NCI-H128 (cell line): ENCODE measurements around the gene ASIC3.

ENCODE experiments used
- DNase-seq: peaks from one replicate; lab custom pipeline; 2025; ENCODE audit not compliant: unreplicated experiment; lab: John Stamatoyannopoulos, UW

ASIC3 gene

DNA sequence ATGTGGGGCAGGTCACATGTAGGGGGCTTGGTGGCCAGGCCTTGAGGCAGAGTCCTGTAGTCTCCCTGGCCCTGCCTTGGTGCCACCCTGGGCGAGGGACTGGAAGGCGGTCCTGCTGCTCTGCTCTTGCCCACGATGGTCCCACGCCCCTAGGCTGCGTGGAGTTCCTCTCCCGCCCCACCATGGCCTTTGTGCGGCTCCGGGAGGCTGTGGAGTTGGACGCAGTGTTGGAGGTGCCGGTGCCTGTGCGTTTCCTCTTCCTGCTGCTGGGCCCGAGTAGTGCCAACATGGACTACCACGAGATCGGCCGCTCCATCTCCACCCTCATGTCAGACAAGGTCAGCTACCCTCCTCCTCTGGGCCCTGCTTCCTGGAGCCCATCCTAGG, 22.2 kb downstream of the ASIC3 start:
- DNase-seq = no peak

DNA sequence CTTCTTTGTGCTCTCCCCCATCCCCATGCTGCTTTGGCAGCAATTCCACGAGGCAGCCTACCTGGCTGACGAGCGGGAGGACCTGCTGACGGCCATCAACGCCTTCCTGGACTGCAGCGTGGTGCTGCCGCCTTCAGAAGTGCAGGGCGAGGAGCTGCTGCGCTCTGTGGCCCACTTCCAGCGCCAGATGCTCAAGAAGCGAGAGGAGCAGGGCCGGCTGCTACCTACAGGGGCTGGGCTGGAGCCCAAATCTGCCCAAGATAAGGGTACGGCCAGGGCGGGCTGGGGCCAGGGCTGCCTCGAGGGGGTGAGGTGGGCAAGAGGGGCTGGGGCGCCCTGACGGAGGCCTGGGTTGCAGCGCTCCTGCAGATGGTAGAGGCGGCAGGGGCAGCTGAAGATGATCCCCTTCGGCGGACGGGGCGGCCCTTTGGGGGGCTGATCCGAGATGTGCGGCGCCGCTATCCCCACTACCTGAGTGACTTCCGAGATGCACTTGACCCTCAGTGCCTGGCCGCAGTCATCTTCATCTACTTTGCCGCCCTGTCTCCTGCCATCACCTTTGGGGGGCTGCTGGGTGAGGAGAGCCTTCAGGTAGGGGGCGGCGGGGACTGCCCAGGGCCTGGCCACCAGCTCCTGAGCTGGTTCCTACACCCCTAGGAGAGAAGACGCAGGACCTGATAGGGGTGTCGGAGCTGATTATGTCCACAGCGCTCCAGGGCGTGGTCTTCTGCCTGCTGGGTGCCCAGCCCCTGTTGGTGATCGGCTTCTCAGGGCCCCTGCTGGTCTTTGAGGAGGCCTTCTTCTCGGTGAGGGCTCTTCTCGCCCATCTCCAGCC, 22.9 kb downstream of the ASIC3 start:
- DNase-seq = no peak

GRCh38 chr7:151073990-151074389, 25.7 kb downstream of the ASIC3 start:
- no peak for DNase-seq

DNA sequence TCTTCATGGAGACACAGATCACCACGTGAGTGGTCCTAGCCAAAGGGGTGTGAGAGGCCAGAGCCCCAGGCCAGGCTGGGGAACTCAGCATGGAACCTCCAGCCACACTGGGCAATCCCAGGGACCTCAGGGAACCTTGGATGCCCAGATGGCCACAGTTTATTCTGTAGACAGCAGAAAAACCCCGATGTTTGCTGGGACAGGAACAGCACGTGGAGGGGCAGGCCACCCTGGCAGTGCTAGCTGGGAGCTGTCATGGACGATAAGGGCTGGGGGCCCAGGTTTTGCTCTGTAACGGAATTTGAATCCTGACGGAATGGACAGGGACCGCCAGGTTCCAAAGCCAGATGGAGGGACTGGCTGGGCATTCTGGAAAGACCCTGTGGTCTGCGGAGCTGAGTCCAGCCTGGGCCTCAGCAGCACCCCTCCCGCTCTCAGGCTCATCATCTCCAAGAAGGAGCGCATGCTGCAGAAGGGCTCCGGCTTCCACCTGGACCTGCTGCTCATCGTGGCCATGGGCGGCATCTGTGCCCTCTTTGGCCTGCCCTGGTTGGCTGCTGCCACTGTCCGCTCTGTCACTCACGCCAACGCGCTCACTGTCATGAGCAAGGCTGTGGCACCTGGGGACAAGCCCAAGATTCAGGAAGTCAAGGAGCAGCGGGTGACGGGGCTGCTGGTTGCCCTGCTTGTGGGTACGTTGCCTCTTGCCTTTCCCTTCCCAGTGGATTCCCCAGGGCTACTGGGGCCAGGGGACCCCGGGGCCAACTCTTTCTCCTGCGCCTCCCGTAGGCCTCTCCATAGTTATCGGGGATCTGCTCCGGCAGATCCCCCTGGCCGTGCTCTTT, 26.7 kb downstream of the ASIC3 start:
- no peak for DNase-seq

DNA sequence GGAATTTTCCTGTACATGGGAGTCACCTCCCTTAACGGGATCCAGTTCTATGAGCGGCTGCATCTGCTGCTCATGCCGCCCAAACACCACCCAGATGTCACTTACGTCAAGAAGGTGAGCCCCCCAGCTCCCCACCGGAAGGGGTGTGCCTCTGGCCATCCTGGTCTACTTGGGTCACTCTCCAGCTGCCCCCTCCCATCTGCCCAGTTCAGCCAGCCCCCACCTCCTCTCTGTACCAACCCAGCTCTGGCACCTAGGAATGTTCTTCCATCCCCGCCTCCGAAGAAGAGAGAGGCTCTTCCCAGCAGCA, 27.3 kb downstream of the ASIC3 start:
- no peak for DNase-seq

DNA sequence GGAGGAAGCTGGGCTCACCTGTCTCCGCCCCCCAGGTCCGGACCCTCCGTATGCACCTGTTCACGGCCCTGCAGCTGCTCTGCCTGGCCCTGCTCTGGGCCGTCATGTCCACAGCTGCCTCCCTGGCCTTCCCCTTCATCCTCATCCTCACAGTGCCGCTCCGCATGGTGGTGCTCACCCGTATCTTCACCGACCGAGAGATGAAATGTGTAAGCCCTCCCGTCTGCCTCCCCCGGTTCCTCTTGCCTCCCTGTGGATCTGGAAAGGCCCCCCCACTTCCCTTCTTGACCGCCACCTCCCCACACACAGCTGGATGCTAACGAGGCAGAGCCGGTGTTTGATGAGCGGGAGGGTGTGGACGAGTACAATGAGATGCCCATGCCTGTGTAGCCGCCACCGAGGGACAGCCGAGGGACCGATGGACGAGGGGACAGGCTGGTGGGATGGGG, 27.7 kb downstream of the ASIC3 start:
- no peak for DNase-seq

GRCh38 chr7:151076863-151077704, 28.8 kb downstream of the ASIC3 start:
- DNase-seq = no peak

DNA sequence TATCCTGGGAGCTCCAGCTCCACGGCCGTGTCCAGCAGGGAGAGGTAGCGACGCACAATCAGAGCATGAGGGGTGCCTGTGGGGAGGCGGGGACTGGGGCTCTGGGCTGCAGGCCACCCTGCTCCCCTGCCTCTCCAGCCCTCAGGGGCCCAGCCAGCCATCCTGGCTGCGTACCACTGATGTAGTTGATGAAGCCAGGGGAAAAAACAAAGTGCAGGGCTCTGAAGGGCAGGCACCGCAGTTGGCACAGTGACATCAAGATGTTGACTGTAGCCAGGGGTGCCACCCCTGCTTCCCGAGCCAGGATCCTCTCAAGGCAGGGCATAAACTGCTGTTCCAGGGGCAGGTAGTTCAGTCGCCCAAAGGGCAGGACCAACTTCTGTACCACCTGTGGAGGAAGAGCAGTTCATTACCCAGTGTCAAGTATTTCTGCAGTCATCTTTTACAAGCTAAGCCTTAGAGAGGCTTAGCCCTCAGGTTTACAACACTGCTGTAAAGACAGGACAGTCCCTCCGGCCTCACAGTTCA, 29.4 kb downstream of the ASIC3 start:
- no peak for DNase-seq

- DNase-seq = no peak
Observed at GRCh38 chr7:151078233-151079040, 30.1 kb downstream of the ASIC3 start.

DNA sequence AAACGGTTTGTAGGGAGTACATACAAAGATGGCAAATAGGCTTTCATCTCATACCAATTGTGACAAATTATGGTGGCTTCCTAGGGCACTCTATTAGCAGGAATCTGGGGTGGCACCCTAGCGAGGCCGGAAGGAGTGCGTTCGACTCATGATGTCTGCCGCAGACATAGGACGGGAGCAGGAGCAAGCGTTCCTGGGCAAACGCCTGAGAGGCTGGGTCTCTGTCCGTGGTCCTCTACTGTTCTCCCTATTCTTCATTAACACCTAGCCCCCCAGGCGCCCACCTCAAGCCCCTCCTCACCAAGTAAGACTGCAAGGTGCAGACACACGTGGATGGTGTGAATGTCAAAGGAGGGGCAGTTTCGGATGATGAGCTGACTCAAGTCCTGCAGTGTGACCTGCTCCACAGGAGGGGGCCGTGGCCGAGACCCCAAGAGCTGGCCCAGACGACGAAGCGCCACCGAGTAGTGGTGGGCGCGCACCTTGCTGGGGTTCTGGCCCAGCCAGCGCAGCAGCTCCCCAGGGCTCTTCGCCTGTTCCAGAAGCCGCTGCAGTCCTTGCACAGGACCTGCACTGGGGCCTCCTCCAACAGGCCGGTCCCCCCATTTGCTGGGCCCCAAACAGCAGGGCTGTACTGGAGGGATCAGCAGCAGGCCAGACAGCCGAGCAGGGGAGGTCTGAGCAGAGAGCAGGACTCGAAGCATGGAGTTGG, 31.0 kb downstream of the ASIC3 start:
- DNase-seq = no peak

GRCh38 chr7:151080067-151080521, 31.8 kb downstream of the ASIC3 start:
- DNase-seq = no peak

DNA sequence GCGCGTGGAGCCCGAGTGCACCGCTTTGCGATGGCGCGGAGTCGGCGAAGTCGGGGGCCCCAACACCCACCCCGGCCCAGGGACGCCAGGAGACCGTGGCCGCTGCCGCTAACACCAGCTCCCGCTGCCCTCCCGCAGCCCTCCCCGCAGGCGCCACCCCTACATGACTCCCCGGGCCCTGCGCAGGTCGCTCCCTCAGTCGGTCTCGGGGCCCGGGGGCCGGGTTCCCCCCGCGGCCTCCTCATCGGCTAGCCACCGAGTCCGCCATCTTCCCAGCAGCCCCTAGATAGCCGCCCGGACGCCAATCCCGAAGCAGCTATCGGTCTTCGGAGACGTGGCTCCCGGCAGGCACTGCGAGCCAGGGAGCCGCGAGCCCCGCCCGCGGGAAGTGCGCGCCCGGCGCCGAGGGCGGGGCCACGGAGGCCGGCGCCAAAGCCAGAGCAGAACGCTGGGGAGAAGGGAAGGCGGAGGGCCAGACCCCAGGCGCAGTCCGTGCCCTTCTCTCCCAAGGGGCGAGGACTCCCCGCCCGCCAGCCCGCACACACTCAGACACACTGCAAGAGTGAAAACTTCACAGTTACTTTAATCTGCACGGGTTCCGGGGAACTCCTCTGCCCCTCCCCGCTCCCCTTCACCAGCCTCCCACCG, 32.3 kb downstream of the ASIC3 start, which contains the start of gene FASTK:
TSS of gene FASTK (minus strand) at position 288 of the 648 bp plus-strand sequence. CDS start at position 245, 43 bp downstream.
- peak; percentile 69 for DNase-seq

DNA sequence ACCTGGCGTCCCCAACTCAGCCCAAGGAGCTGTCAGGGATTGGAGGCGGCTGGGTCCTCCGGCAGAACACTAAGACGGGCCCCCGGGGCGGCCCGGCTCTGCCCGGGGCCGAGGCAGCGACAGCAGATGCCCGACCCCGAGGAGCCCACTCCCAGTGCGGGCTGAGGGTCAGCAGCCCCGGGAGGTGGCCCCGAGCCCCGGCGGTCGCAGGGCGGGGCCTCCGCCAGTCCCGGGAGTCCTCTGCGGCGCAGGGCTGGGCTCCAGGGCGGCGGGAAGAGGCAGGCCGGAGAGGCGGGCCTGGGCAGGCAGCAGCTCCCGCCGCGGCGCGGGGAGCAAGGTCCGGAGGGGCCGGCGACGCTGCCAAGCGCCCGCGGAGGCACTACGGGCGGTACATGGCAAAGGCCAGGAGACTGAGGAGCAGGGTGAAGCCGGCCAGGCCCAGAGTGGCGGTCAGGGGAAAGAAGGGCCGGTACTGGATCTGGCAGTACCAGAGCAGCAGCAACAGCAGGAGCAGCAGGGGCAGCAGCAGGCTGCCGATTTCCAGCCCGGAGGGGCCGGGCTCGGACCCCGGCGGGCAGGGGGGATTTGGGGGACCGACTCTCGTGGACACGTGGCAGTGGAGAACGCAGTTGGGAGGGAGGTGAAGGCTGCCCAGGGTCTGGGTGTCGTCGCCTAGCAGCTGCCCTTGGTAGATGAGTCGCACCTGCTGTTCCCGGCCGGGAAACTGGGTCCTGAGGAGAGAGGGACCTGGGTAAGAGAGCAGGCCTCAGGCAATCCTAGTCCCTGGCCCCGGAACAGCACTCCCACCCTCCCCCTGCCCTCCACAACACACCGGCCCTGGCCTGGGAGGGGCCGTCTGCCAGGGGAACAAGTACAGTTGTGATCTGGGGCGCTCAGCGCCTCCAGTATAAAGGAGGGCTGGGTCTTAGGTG, 33.1 kb downstream of the ASIC3 start:
- DNase-seq = no peak

- no peak for DNase-seq
Observed at GRCh38 chr7:151082141-151083070, 34.1 kb downstream of the ASIC3 start.

DNA sequence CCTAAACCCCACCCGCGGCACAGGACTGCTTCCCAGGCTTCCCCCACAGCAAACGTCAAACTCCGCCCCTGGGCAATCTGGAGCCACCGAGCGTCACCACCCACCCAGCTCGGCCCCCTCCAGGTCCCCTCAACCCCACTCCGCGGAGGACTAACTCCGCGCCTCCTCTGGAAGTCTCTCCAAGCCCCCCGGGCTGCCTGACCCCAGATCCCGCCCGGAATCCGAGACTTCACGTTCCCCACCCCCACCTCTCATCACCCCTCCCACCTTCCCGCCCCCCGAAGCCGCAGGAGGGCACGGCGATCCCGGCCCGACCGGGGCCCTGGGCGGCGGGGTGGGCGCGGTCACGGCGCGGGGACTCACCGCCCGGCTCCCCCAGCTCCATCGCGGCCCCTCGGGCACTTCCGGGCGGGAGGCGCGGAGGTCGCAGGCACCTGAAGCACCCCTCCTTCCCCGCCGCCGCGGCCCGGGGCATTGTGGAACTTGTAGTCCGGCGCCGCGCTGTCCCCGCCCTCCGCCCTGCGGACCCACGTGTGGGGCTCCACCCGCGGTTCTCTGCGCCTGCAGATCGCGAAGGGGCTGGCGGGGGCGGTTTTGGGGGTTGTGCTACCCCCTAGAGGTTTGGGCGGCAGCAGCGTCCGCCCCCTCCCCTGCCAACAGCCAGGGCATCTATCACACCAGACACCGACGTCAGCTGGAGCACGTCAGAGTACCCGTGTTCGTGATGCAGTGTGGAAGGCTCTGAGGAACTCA, 34.9 kb downstream of the ASIC3 start, which contains the start of gene TMUB1:
TSS of gene TMUB1 (minus strand) at position 423 of the 753 bp plus-strand sequence. CDS start 930 bp downstream, outside the sequence.
- DNase-seq = peak; percentile 40

- DNase-seq = no peak
Observed at GRCh38 chr7:151083824-151084160, 35.5 kb downstream of the ASIC3 start.
